Measurements from ENCODE around the gene MGAT2. TPM values are rescaled to one million over a fixed set of nuclear protein-coding genes. Genes with fewer than 3 reads are reported as not detected.
"Not testable (repeated sequence)": the region's sequence is repeated elsewhere in the genome, so short reads cannot be mapped to it uniquely, and the experiment has no call there.

MGAT2 gene
- total RNA-seq, 1 experiment from 2014 or later = 47.5 TPM

DNA sequence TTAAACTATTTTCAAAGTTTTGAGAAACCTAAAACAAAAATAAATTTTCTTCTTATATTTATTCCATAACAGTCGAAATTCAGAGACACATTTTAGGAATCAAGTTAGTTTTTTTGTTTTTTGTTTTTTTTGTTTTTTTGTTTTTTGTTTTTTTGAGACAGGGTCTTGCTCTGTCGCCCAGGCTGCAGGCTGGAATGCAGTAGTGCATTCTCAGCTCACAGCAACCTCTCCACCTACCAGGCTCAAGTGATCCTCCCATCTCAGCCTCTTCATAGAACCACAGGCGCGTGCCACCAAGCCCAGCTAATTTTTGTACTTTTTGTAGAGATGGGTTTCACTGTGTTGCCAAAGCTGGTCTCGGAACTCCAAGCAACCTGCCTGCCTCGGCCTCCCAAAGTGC lies 32.9 kb downstream of the MGAT2 start:
- CTCF ChIA-PET = no interaction called here
- intact Hi-C loops (cut with micrococcal nuclease; ENCODE audit: unreplicated experiment) = no loop called here
- H3K4me3 Mint-ChIP-seq (ENCODE audit: unreplicated experiment) = no peak overlapping the region

DNA sequence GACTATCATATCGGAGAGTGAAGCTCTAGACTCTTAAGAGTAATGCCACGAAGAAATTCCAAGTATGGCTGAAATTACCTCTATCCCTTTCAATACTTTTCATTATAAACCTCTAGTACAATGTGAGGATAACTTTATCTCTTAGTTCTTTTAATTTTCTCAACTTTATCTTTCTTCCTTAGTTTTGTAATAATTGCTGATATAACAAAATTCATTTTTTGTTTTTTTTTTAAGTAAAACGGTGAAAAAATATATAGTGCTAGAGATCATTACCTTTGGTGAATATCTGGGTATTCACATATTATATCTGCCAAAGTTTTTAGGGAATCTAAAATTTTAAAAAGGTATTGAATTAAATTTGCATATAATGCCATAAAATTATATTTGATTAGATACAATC lies 33.9 kb downstream of the MGAT2 start:
- Histone ChIP-seq H3K27me3 (replicated peaks; ENCODE audit: control insufficient read depth, insufficient read depth, low read length) (no peaks in the 10 kb centered on the region), H3K36me3 (ENCODE audit: control insufficient read depth, insufficient read depth, low read length) (no peaks in the 10 kb centered on the region), H3K4me1 (no peaks in the 10 kb centered on the region), H3K4me3 (ENCODE audit: low read depth, low read length) (no peak overlapping the region), H3K9me3 (no peaks in the 10 kb centered on the region)
- Mint-ChIP-seq H3K4me1 (ENCODE audit: low read depth, unreplicated experiment) (no peaks in the 10 kb centered on the region), H3K27ac (ENCODE audit: unreplicated experiment) (no peak overlapping the region), H3K4me3 (ENCODE audit: unreplicated experiment) (no peak overlapping the region), H3K27me3 (ENCODE audit: insufficient read depth, unreplicated experiment) (no peaks in the 10 kb centered on the region), H3K36me3 (ENCODE audit: insufficient read depth, unreplicated experiment) (peaks cover 24% of the 10 kb centered on the region), H3K9me3 (ENCODE audit: unreplicated experiment) (no peaks in the 10 kb centered on the region)
- no TSS peak for BruUV-seq (replicated peaks)
- POLR2A ChIA-PET = no interaction called here
- TF ChIP-seq, protein P1, sequence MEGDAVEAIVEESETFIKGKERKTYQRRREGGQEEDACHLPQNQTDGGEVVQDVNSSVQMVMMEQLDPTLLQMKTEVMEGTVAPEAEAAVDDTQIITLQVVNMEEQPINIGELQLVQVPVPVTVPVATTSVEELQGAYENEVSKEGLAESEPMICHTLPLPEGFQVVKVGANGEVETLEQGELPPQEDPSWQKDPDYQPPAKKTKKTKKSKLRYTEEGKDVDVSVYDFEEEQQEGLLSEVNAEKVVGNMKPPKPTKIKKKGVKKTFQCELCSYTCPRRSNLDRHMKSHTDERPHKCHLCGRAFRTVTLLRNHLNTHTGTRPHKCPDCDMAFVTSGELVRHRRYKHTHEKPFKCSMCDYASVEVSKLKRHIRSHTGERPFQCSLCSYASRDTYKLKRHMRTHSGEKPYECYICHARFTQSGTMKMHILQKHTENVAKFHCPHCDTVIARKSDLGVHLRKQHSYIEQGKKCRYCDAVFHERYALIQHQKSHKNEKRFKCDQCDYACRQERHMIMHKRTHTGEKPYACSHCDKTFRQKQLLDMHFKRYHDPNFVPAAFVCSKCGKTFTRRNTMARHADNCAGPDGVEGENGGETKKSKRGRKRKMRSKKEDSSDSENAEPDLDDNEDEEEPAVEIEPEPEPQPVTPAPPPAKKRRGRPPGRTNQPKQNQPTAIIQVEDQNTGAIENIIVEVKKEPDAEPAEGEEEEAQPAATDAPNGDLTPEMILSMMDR (IDR thresholded peaks at IDR 0.05; ENCODE audit: insufficient read depth in 1 of 2, low read depth in 1 of 2, low read length in 1 of 2, severe bottlenecking in 1 of 2, unreplicated experiment in 1 of 2) = no peak
- no peak for DNase-seq
- intact Hi-C loops (cut with micrococcal nuclease; ENCODE audit: unreplicated experiment) = no loop called here
- CTCF ChIA-PET = no interaction called here

More for the DNA sequence above, 32.9 kb downstream of the MGAT2 start:
- no peaks in the 10 kb centered on the region for H3K4me1 Mint-ChIP-seq (ENCODE audit: low read depth, unreplicated experiment)
- no peak for DNase-seq
- no peaks in the 10 kb centered on the region for H3K27me3 Mint-ChIP-seq (ENCODE audit: insufficient read depth, unreplicated experiment)
- H3K4me3 ChIP-seq (ENCODE audit: low read depth, low read length) = no peak overlapping the region
- TF ChIP-seq, protein P1 (IDR thresholded peaks at IDR 0.05; ENCODE audit: insufficient read depth in 1 of 2, low read depth in 1 of 2, low read length in 1 of 2, severe bottlenecking in 1 of 2, unreplicated experiment in 1 of 2) = no peak
- H3K36me3 Mint-ChIP-seq (ENCODE audit: insufficient read depth, unreplicated experiment) = peaks cover 34% of the 10 kb centered on the region
- no peak overlapping the region for H3K27ac Mint-ChIP-seq (ENCODE audit: unreplicated experiment)
- H3K36me3 ChIP-seq (ENCODE audit: control insufficient read depth, insufficient read depth, low read length) = peaks cover under 1% of the 10 kb centered on the region
- H3K27me3 ChIP-seq (replicated peaks; ENCODE audit: control insufficient read depth, insufficient read depth, low read length) = no peaks in the 10 kb centered on the region
- H3K4me1 ChIP-seq = no peaks in the 10 kb centered on the region
- POLR2A ChIA-PET = no interaction called here
- BruUV-seq (replicated peaks) = no TSS peak
- H3K9me3 Mint-ChIP-seq (ENCODE audit: unreplicated experiment) = no peaks in the 10 kb centered on the region
- H3K9me3 ChIP-seq = no peaks in the 10 kb centered on the region

DNA sequence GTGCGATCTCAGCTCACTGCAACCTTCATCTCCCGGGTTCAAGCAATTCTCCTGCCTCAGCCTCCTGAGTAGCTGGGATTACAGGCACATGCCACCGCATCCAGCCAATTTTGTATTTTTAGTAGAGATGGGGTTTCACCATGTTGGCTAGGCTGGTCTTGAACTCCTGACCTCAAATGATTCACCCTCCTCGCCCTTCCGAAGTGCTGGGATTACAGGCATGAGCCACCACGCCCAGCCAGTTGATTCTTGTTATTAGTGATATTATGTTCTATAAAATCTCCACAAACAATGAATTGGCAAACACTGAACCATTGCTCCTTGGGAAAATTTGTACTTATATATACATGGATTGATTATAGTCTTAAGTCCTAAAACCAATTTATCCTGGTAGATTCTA lies 36.9 kb downstream of the MGAT2 start:
- intact Hi-C loops (cut with micrococcal nuclease; ENCODE audit: unreplicated experiment); H3K4me1 ChIP-seq; DNase-seq; H3K27me3 ChIP-seq (replicated peaks; ENCODE audit: control insufficient read depth, insufficient read depth, low read length); CTCF ChIA-PET; POLR2A ChIA-PET; H3K9me3 Mint-ChIP-seq (ENCODE audit: unreplicated experiment); H3K36me3 ChIP-seq (ENCODE audit: control insufficient read depth, insufficient read depth, low read length); H3K36me3 Mint-ChIP-seq (ENCODE audit: insufficient read depth, unreplicated experiment); H3K27me3 Mint-ChIP-seq (ENCODE audit: insufficient read depth, unreplicated experiment); H3K4me1 Mint-ChIP-seq (ENCODE audit: low read depth, unreplicated experiment); H3K4me3 Mint-ChIP-seq (ENCODE audit: unreplicated experiment); BruUV-seq (replicated peaks); H3K4me3 ChIP-seq (ENCODE audit: low read depth, low read length); H3K27ac Mint-ChIP-seq (ENCODE audit: unreplicated experiment); H3K9me3 ChIP-seq: not testable (repeated sequence)
